DMS79 treated with DMSO at 0.1 percent for 48 hours (cell line): Measurements from ENCODE around the gene ARFGEF2.
"Not testable (repeated sequence)": the region's sequence is repeated elsewhere in the genome, so short reads cannot be mapped to it uniquely, and the experiment has no call there.

Source experiments
- DNase-seq: peaks from one replicate; lab custom pipeline; 2025; lab: John Stamatoyannopoulos, UW

ARFGEF2 gene

GRCh38 chr20:49078310-49078709, 156.8 kb downstream of the ARFGEF2 start:
- DNase-seq, result no peak

GRCh38 chr20:49082295-49082694, 160.8 kb downstream of the ARFGEF2 start:
- not testable (repeated sequence) for DNase-seq
